Heart left ventricle (tissue), 16 donors: ENCODE results near the gene SLC7A6. TPM values are rescaled to one million over a fixed set of nuclear protein-coding genes. Genes with fewer than 3 reads are reported as not detected.
A peak's percentile ranks its signal among the peaks of the same experiment; 100 is the strongest.

Source experiments
- ATAC-seq, 4 donors: fragments of 200-7000 bp; cut with Tn5 transposase; one replicate each; pipeline ENCODE4 v1.9.1; 2020 to 2022; ENCODE audit warnings: moderate library complexity in 4 of 4, mild to moderate bottlenecking in 3 of 4, moderate number of reproducible peaks in 1 of 4
- DNase-seq, 5 donors: peaks; one replicate each; pipeline ENCODE4 v3.0.0-alpha.2; 2020
- H3K27ac ChIP-seq, 12 donors: fragments of 200-600 bp; sonication (generic) in 4 of 12; one replicate each; pipeline versions ENCODE4 v1.5.0 to v1.8.0; 2016 to 2022; ENCODE audit warnings: mild to moderate bottlenecking in 2 of 12
- H3K27me3 ChIP-seq, 9 donors: fragments of 200-600 bp; sonication (generic) in 2 of 9; one replicate each; pipeline versions ENCODE4 v1.5.1 to v1.8.0; 2016 to 2022; ENCODE audit warnings: mild to moderate bottlenecking in 3 of 9
- H3K36me3 ChIP-seq, 9 donors: fragments of 200-600 bp; sonication (generic) in 2 of 9; one replicate each; pipeline versions ENCODE4 v1.5.0 to v1.8.0; 2018 to 2022; ENCODE audit warnings: mild to moderate bottlenecking in 2 of 9
- H3K4me1 ChIP-seq, 12 donors: fragments of 200-600 bp; sonication (generic) in 4 of 12; one replicate each; pipeline versions ENCODE4 v1.5.0 to v1.8.0; 2016 to 2022; ENCODE audit warnings: mild to moderate bottlenecking in 3 of 12
- H3K4me3 ChIP-seq, 12 donors: fragments of 200-600 bp; sonication (generic) in 4 of 12; one replicate each; pipeline versions ENCODE4 v1.5.0 to v1.8.0; 2017 to 2022; ENCODE audit warnings: mild to moderate bottlenecking in 9 of 12, moderate library complexity in 4 of 12
- H3K9me3 ChIP-seq, 12 donors: fragments of 200-600 bp; sonication (generic) in 4 of 12; one replicate each; pipeline versions ENCODE4 v1.5.0 to v1.8.0; 2016 to 2022; ENCODE audit warnings: mild to moderate bottlenecking in 1 of 12
- CTCF ChIP-seq, 12 donors: fragments of 200-600 bp; sonication (generic) in 4 of 12; IDR thresholded peaks; one replicate each; pipeline versions ENCODE4 v1.5.0 to v1.8.0; 2018 to 2022; ENCODE audit warnings: antibody characterized with exemption in 12 of 12, mild to moderate bottlenecking in 5 of 12
- POLR2A ChIP-seq, 2 donors: fragments of 450-650 bp; IDR thresholded peaks; one replicate each; pipeline ENCODE4 v1.6.1; 2017; ENCODE audit warnings: antibody characterized with exemption in 2 of 2, mild to moderate bottlenecking in 2 of 2, moderate library complexity in 2 of 2
- WGBS, 4 donors: extraction: QIAGEN DNeasy Blood & Tissue Kit in 2 of 4; methylation state at CpG; one replicate each; pipeline versions ENCODE4 v1.1.5 to v1.1.7; 2013 to 2018; 5-methylcytosine and 5-hydroxymethylcytosine counted together
- intact Hi-C, 10 donors: fragments of 100-400 bp; cut with DNase I; formaldehyde crosslinking; loops; one replicate each; pipeline versions ENCODE4 v1.11.1 to v1.14.2; 2022
- polyA plus RNA-seq, 2 donors: library from polyadenylated mRNA; stranded (reverse); fragments of 200-250 nt; gene quantifications; one replicate each; pipeline ENCODE4 v1.2.3, GENCODE V29; 2013
- total RNA-seq, 9 donors: library from RNA; depleted of rRNA in 2 of 9; stranded (reverse); fragments of >200 nt in 2 of 9; fragmentation: NEBNext Ultra II Directional in 3 of 9; extraction: Animal tissue kit (Norgen Biotek cat#: 25700) in 3 of 9; gene quantifications; one replicate each; pipeline versions ENCODE4 v1.1.0 to v1.2.4, GENCODE V29; 2016 to 2023
- donor health status: ischemic (EF 13 %, LVEDD 7.1; RV severe dilation, severe dysfunction).
- donor health status: healthy with polysubstance abuse.
- donor health status: DM: no; HTN: yes; CAD: no.
- donor health status: DM: no; HTN: no; CAD: no.
- donor health status: ischemic (EF 25% LVEDD 6.9; RV normal size, moderate dysfunction).
- donor health status: ischemic (EF 25% LVEDD 5.7; RV mildly dilated, moderate dysfunction).
- donor health status: healthy.
- donor health status: DM: yes; HTN: yes; CAD: no.
- donor health status: ischemic (EF 35%, LVEDD 5.7; RV mildly dilated, moderate dysfunction).
- donor health status: nonischemic (EF 11% LVEDD 7.7; RV severe dilation, severe dysfunction).
- donor health status: DM: yes; HTN: yes; CAD: no.
- donor health status: PGD.
- donor health status: ischemic (EF 29% LVEDD 5.4; RV normal size, mild dysfunction).
- donor health status: nonischemic (EF 23%, LVEDD 6.1; RV moderate dilation, normal function).

SLC7A6 gene
- total and polyA plus RNA-seq, 11 donors, result 32.7 to 76.0 (median 45.6) TPM

GRCh38 chr16:68296693-68297092 lies 32.4 kb downstream of the SLC7A6 start:
- Histone ChIP-seq H3K4me1 (peaks cover 0 to 62% (median 28%) of the 10 kb centered on the region in 12 donors), H3K27me3 (no peaks in the 10 kb centered on the region), H3K9me3 (no peaks in the 10 kb centered on the region), H3K4me3 (no peak overlapping the region), H3K27ac (peak overlapping the region in 11 of 12 donors; percentile 18 to 91 (median 65)), H3K36me3 (peaks cover 0 to 100% (median 99%) of the 10 kb centered on the region in 9 donors)
- no peak for ATAC-seq
- no peak for TF ChIP-seq POLR2A (IDR thresholded peaks at IDR 0.05)
- TF ChIP-seq CTCF (IDR thresholded peaks at IDR 0.05), result no peak
- no peak for DNase-seq
- intact Hi-C loops, result loop anchor here in 3 of 10 donors (5.0 kb wide), 1 partner anchor 34 kb away; the partner anchor contains the start of gene SLC7A6 (in 3 of the 3)
- 67 to 78% (median 73%) methylated on average over 6 of the region's 6 CpGs for WGBS, 4 donors

DNA sequence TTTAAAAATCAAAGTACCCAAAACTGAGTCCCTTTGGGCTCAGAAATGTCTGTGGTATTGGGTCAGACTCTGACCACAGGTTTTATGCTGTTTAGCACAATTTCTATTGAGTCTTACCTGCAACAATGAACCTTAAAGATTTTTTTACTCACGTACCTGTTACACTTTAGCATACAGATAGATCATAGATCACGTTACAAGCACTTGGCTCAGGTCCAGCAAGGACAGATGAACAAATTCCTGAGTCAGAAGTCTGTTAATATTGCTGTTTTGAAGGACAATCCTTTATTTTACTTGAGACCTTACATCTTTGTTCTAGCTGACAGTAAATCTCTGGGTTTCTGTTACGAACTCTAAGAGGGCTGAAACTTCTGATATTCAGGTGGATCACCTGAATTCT lies 33.6 kb downstream of the SLC7A6 start:
- intact Hi-C loops, result loop anchor here in 3 of 10 donors (5.0 kb wide), 1 partner anchor 36 kb away; the partner anchor contains the start of gene SLC7A6 (in 3 of the 3)
- H3K9me3 ChIP-seq, result no peaks in the 10 kb centered on the region
- H3K4me3 ChIP-seq, result no peak overlapping the region
- peaks cover 0 to 54% (median 25%) of the 10 kb centered on the region in 12 donors for H3K4me1 ChIP-seq
- H3K36me3 ChIP-seq, result peaks cover 0 to 100% (median 99%) of the 10 kb centered on the region in 9 donors
- H3K27me3 ChIP-seq, result no peaks in the 10 kb centered on the region
- H3K27ac ChIP-seq, result peak overlapping the region in 11 of 12 donors; percentile 47 to 91 (median 69)
- no peak for ATAC-seq
- 56 to 60% (median 57%) methylated on average over 3 of the region's 3 CpGs for WGBS, 4 donors
- TF ChIP-seq CTCF (IDR thresholded peaks at IDR 0.05) (no peak), POLR2A (IDR thresholded peaks at IDR 0.05) (no peak)
- DNase-seq, result no peak

DNA sequence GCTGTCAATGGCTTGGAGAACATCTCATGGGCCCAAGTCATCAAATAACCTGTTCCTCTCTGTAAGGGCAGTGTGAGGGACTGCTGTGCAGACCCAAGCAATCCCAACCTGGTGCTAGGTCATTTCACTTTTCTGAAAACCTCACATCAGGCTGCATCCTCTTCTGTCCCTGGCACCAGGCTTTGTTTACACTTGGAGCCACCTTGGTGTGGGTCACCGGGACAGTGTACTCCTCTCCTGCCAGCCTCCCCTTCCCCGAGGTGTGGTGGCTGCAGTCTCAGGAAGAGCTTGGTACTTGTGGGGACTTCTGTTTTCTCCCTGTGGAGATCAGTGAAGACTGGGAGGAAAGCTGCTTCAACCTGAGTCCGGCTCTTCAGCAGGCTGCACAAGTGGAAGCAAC lies 34.0 kb downstream of the SLC7A6 start:
- TF ChIP-seq CTCF (IDR thresholded peaks at IDR 0.05) (no peak), POLR2A (IDR thresholded peaks at IDR 0.05) (no peak)
- 53 to 82% (median 76%) methylated on average over 2 to 3 of the region's 3 CpGs for WGBS, 4 donors
- Histone ChIP-seq H3K9me3 (no peaks in the 10 kb centered on the region), H3K36me3 (peaks cover 0 to 100% (median 99%) of the 10 kb centered on the region in 9 donors), H3K27ac (peak overlapping the region in 11 of 12 donors; percentile 42 to 91 (median 66)), H3K4me1 (peaks cover 0 to 54% (median 25%) of the 10 kb centered on the region in 12 donors), H3K27me3 (no peaks in the 10 kb centered on the region), H3K4me3 (no peak overlapping the region)
- DNase-seq, result no peak
- intact Hi-C loops, result loop anchor here in 3 of 10 donors (5.0 kb wide), 1 partner anchor 36 kb away; the partner anchor contains the start of gene SLC7A6 (in 3 of the 3)
- no peak for ATAC-seq

GRCh38 chr16:68298907-68299561 lies 34.7 kb downstream of the SLC7A6 start:
- Histone ChIP-seq H3K9me3 (no peaks in the 10 kb centered on the region), H3K36me3 (peaks cover 0 to 100% (median 99%) of the 10 kb centered on the region in 9 donors), H3K4me3 (no peak overlapping the region), H3K27ac (peak overlapping the region in 11 of 12 donors; percentile 42 to 91 (median 66)), H3K27me3 (no peaks in the 10 kb centered on the region), H3K4me1 (peaks cover 0 to 54% (median 25%) of the 10 kb centered on the region in 12 donors)
- TF ChIP-seq CTCF (IDR thresholded peaks at IDR 0.05) (no peak), POLR2A (IDR thresholded peaks at IDR 0.05) (no peak)
- ATAC-seq (peak; percentile 40 to 73 (median 54)), DNase-seq (peak in 4 of 5 donors; percentile 44 to 79 (median 68))
- WGBS, 4 donors, result 31 to 42% (median 37%) methylated on average over 5 of the region's 5 CpGs
- intact Hi-C loops, result loop anchor here in 3 of 10 donors (5.0 kb wide), 1 partner anchor 37 kb away; the partner anchor contains the start of gene SLC7A6 (in 3 of the 3)
